ENCODE data around the gene MCCC2.
A peak's percentile ranks its signal among the peaks of the same experiment; 100 is the strongest.
"Not testable (repeated sequence)": the region's sequence is repeated elsewhere in the genome, so short reads cannot be mapped to it uniquely, and the experiment has no call there.

MCCC2 gene

DNA sequence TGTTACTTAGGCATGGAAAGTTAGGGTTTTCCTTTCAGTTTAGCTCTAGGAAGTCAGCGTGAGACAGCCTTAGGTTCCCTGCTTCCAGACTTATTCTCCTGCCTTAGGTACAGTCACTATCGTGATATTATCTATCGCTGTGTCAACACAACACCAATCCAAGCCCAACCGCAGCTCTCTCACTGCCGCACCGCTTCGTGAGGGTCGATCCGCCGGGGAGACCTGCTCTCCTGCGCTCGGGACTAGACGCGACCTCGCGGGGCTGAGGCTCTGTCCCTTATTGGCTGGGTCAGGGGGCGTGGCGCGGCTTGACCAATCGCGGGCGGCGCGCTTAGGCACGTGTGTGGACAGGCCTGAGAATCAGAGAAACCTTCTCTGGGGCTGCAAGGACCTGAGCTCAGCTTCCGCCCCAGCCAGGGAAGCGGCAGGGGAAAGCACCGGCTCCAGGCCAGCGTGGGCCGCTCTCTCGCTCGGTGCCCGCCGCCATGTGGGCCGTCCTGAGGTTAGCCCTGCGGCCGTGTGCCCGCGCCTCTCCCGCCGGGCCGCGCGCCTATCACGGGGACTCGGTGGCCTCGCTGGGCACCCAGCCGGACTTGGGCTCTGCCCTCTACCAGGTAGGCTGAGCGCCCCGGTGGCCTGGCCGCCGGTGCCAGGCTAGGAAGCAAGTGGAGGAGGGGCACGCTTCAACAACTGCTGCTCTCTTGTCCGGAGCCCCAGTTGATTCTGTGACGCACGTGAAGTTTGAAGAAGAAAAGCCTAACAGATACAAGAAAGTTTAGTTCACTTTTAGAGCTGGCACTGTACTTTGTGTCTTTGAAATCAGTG, at the start of gene MCCC2:
TSS of gene MCCC2 (plus strand) at position 400 of the 825 bp plus-strand sequence. CDS start at position 486, 86 bp downstream.
- peak; percentile 94 for DNase-seq (ENCODE audit: low read depth)

DNA sequence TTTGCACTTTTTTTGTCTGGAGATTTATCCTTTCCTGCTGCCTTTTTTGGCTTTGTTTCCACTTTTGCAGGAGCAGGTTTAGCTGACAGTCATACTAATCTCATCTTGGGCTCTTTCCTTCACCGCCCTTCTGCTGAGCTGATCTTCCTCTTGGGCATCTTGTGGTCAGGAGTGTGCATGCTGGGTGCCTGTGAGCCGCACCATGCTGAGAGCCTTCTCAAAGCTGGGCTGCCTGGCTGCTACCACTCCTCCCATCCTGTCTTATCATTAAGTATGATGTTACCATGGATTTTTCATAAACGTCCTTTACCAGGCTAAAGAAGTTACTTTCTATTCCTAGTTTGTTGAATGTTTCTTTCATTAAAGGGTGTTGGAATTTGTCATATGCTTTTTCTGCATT, 49.5 kb upstream of the MCCC2 start:
- peak; percentile 37 for DNase-seq (ENCODE audit: low read depth)

DNA sequence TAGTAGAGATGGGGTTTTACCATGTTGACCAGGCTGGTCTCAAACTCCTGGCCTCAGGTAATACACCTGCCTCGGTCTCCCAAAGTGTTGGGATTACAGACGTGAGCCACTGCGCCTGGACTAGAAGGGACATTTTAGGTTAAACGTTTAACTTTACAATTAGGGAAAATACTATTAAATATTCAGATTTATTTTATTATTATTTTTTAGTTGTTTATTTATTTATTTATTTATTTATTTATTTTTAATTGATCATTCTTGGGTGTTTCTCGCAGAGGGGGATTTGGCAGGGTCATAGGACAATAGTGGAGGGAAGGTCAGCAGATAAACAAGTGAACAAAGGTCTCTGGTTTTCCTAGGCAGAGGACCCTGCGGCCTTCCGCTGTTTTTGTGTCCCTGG, 36.3 kb upstream of the MCCC2 start:
- DNase-seq (ENCODE audit: low read depth) = not testable (repeated sequence)

DNA sequence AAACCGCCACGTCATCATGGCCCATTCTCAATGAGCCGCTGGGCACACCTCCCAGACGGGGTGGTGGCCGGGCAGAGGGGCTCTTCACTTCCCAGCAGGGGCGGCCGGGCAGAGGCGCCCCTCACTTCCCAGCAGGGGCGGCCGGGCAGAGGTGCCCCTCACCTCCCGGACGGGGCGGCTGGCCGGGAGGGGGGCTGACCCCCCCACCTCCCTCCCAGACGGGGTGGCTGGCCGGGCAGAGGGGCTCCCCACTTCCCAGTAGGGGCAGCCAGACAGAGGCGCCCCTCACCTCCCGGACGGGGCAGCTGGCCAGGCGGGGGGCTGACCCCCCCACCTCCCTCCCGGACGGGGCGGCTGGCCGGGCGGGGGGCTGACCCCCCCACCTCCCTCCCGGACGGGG, 35.6 kb upstream of the MCCC2 start:
- not testable (repeated sequence) for DNase-seq (ENCODE audit: low read depth)

DNA sequence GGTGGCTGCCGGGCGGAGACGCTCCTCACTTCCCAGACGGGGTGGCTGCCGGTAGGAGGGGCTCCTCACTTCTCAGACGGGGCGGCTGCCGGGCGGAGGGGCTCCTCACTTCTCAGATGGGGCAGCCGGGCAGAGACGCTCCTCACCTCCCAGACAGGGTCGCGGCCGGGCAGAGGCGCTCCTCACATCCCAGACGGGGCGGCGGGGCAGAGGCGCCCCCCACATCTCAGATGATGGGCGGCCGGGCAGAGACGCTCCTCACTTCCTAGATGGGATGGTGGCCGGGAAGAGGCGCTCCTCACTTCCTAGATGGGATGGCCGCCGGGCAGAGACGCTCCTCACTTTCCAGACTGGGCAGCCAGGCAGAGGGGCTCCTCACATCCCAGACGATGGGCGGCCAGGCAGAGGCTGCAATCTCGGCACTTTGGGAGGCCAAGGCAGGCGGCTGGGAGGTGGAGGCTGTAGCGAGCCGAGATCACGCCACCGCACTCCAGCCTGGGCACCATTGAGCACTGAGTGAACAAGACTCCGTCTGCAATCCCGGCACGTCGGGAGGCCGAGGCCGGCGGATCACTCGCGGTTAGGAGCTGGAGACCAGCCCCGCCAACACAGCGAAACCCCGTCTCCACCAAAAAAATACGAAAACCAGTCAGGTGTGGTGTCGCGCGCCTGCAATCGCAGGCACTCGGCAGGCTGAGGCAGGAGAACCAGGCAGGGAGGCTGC, 35.0 kb upstream of the MCCC2 start:
- DNase-seq (ENCODE audit: low read depth) = not testable (repeated sequence)

DNA sequence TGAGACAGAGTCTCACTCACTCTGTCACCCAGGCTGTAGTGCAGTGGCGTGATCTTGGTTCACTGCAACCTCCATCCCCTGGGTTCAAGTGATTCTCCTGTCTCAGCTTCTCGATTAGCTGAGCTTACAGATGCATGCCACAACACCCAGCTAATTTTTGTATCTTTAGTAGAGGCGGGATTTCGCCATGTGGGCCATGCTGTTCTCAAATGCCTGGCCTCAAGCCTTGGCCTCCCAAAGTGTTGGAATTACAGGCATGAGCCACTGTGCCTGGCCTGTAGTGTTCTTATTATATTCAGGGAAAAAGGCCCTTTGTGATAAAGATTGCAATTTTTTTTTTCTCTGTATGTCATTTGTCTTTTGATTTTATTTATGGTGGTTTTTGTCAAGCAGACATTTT, 24.0 kb upstream of the MCCC2 start:
- no peak for DNase-seq (ENCODE audit: low read depth)

DNA sequence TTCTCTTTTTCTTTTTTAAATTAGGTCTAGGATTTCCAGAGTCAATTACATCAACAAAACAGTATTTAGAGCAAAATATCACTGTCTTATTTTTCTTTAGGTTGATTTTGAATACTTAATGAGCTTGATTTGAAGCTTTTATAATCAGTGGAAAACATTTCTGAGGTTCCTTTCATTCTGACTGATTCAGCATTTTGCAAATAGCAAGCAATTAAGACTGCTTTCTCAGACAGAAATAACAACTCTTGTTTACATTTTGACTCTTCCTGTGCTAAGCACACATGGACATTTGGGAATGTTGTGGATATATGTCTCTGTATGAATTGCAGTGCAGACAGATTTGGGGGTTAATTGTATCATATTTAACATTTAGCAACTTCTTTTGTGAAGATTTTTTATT, 22.2 kb upstream of the MCCC2 start:
- DNase-seq (ENCODE audit: low read depth) = no peak

DNA sequence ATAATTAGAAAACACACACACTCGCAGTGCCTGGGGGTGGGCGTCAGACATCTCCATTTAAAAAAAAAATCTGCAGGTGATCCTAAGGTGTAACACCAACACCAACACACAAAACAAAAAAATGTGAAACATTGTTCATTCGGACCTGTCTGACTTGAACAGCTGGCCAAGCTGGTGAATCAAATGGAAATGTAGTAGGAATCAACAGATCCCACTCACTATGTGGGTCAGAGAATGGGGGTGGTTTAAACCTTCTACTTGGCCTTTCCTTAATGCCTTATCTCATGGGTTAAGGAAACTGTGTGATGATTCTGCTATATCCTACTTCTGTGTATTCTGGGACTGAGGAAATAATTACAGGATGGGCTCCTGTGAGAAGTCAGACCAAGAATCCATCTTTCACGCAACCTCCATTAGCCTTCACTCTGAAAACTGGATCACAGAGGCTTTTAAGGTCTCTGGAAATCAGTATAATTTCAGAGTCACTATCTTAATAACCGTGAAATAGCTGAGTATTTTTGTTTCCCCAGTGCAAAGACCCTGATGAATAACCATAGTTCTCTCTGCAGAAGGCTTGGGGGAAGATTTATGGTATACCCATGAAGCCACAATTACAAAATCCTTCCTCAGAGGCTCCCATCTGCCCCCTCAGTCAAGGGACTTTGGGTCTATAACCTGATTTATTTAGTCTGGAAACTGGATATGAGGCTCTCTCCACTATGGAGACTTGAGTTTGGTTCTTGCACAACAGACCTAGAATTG, 17.2 kb upstream of the MCCC2 start:
- no peak for DNase-seq (ENCODE audit: low read depth)

DNA sequence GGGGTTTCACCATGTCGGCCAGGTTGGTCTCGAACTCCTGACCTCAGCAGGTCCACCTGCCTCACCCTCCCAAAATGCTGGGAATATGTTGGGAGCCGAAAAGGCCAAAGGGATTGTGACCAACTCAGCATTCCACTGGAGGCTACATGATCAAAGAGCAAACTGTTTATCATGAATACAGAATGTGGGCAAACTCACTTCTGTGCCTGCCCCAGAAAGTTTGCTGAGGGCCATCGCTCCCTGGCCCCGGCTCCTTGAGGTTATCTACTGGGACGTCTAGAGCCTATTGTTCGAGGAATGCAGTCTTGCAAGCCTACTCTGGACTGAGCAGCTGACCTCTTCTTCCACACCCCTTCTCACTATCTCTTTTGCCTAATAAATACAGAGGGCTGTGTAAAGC, 15.3 kb upstream of the MCCC2 start:
- not testable (repeated sequence) for DNase-seq (ENCODE audit: low read depth)

DNA sequence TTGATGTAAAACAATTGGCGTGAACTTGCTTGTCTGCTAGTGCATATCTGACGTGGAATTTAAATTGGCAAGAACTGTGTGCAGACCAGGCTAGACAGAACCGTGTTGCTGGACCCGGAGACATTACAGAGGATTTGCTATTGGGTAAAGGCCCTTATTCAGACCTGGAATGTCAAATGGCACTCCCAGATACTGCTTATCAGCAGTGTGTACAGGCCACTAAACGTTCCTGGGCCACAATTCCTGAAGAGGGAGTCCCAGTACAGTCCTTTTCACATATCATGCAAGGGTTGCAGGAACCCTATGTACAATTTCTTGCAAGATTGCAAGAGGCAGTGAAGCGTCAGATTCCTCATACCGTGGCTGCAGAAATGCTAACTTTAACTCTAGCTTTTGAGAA, 13.5 kb upstream of the MCCC2 start:
- DNase-seq (ENCODE audit: low read depth) = no peak

DNA sequence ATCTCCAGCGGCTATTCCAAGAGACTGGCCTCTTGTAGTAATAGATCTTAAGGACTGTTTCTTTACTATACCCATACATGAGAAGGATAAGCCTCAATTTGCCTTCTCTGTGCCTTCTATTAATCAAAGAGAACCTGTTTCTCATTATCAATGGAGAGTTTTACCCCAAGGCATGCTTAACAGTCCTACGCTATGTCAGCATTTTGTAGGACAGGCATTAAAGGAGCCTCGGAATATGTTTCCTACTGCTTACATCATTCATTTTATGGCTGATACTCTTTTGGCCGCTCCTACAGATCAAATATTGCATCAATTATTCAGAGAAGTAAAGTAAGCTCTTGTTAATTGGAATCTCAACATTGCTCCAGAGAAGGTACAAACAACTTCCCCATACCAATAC, 11.6 kb upstream of the MCCC2 start:
- not testable (repeated sequence) for DNase-seq (ENCODE audit: low read depth)

DNA sequence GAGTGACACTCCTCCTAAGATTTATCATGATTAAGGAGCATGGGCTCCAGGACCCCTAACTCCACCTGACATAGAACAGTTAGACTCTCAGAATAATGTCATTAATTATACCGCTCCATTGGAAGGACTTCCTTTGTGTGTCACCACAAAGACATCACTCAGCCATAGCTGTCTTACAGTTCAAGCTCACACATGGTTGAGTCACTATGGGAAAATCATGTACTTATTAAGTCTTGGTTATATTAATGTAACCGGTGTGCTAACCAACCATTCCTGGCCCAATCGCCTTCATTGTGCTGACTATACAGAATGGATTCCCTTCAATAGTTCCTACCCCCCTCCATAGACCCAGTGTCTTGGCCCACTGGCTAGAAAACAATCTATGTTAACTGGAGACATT, 10.9 kb upstream of the MCCC2 start:
- no peak for DNase-seq (ENCODE audit: low read depth)

DNA sequence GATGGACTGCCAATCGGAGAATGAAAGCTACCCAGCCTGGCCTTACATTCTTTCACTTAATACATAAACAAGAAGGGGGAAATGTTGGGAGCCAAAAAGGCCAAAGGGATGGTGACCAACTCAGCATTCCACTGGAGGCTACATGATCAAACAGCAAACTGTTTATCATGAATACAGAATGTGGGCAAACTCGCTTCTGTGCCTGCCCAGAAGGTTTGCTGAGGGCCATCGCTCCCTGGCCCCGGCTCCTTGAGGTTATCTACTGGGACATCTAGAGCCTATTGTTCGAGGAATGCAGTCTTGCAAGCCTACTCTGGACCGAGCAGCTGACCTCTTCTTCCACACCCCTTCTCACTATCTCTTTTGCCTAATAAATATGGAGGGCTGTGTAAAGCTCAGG, 9.3 kb upstream of the MCCC2 start:
- DNase-seq (ENCODE audit: low read depth) = not testable (repeated sequence)

DNA sequence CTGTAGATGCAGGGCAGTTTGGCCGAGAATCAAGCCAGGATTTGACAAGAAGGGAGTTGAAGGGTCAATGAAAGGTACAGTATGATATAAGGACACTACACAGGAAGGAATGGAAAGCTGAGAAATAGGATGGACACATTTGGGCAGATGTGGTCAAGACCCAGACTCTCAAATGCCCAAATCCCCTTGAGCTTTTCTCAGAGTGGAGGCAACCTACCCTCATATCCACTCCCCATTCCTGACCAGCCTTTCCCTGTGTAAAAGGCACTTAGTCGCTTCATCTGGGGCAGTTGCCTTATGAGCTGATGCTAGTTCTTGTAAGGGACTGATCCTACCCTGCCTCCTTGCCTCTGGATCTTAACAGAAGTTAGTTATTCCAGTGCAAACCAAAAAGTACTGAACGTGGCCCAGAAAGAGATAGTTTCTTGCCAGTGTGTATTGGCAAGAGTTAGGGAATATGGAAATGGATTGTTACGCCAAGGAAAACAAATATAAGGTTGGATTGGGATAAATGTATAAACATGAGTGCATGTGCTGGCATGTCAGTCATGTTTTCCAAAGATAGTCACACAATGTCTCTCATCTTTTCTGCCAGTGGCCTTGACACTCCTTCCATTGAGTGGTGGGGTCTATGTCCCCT, 4.1 kb upstream of the MCCC2 start:
- no peak for DNase-seq (ENCODE audit: low read depth)

DNA sequence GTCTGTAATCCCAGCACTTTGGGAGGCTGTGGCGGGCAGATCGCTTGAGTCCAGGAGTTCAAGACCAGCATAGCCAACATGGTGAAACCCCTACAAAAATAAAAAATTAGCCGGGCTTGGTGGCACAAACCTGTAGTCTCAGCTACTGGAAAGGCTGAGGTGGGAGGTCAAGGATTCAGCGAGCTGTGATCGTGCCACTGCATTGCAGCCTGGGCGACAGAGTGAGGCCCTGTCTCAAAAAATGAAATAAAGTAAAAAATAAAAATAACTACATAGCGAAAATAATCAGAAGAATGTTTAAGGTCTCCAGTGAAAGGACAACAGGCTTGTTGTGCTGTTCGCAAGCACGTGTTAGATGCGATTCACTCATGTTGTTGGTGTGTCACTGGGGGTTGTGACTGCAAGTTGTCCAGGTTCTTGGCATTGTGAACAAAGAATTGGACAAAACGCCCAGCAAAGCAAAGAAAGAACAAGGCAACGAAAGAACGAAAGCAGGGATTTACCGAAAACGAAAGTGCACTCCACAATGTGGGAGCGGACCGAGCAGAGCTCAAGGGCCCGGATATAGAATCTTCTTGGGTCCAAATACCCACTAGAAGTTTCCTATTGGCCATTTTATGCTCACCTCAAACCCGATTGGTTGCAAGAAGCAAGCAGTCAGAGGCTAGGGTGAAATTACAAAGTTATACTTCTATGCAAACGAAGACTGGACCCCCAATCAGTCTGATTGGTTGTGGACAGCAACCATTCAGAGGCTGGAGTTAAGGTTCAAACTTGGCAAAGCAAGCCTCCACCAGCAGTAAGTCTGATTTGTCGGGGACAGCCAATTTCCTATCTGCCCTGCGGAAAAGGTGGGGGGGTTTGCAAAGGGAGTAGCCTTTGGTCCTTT, 844 bp upstream of the MCCC2 start:
- peak; percentile 82 for DNase-seq (ENCODE audit: low read depth)

DNA sequence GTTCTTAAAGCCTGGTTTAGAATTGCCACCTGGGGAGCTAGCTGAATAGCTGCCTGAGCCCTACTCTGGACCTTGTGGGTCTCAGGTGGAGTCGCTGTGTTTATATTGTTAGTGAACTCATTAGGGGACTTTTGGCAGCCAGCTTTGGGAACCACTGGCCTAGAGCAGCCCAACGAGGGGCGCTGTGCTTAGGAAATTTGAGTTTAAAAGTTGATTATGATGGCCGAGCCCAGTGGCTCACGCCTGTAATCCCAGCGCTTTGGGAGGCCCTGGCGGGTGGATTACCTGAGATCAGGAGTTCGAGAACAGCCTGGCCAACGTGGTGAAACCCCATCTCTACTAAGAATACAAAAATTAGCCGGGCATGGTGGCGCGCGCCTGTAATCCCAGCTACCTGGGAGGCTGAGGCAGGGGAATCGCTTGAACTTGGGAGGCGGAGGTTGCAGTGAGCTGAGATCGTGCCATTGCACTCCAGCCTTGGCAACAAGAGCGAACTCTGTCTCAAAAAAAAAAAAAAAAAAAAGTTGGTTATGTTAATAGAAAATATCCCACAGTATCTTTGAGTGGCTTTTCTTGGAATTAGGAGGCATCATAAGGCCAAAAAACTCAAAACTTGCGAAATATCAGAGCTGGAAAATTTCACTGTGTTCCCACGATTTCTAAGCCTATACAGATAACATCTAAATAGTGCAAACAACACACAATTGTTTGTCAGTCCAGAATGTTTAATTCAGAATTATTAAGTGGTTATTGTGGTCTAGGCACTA, 809 bp downstream of the MCCC2 start:
- peak; percentile 64 for DNase-seq (ENCODE audit: low read depth)

DNA sequence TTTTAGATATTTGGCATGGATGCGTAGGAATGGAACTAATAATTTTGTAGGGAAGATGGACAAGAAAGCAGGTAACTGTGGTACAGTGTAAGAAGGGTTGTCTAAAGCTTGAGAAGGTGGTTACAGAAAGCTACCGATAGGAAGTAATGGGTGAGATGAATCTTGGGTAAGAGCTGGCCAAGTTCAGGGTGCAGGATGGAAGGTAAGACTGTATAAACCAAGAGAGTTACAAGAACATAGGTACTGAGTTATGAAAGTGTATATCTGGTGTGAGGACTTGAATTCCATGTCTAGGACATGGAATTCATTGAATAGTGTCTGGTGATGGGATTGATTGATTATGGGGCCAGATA, 1.4 kb downstream of the MCCC2 start:
- no peak for DNase-seq (ENCODE audit: low read depth)

DNA sequence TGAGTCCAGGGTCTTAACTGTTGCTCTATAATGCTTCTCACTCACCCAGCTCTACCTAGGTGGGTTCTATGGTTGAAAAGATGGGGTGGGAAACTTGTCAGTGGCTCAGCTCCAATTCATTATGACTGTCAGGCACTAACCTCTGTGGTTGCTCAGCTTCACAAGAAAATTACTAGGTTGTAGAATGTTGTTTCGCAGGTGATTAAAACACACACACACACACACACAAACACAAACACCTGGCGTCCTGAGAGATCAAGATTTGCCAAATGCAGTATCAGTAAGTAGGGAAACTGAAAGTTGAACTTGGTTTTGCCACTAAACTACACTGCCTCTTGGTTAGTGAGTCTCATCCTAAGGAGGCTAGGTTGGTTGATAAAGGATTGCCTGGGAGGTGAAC, 2.8 kb downstream of the MCCC2 start:
- no peak for DNase-seq (ENCODE audit: low read depth)

DNA sequence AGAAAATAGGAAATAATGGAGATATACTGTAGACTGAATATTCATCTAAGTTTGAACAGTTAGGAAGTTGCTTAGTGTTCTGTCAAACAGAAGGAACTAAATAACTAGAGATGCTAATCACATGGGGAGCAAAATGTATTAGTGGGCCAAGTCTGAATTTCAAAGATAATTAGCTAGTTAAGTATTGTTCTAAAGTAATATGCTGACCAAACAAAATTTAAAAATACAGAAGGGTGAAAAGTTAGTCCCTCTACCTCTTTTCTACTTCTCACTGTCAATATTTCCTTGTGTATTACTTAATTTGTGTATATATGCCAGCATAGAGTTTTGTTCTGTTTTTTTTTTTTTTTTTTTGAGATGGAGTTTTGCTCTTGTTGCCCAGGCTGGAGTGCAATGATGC, 4.0 kb downstream of the MCCC2 start:
- DNase-seq (ENCODE audit: low read depth) = no peak

DNA sequence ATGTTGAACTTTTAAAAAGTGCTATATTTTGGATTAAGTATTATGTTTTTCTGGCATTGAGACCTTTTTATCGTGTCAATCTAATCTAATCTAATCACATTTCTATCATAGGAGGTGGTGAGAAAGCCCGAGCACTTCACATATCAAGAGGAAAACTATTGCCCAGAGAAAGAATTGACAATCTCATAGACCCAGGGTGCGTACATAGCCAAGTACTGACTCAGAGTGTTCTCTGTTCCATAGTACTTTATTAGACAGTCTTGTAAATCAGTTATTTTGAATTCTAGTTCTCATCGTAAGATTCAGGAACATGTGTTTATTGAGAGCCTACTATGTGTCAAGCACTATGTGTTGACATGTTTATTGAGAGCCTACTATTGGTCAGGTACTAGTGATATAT, 9.0 kb downstream of the MCCC2 start:
- DNase-seq (ENCODE audit: low read depth) = no peak

DNA sequence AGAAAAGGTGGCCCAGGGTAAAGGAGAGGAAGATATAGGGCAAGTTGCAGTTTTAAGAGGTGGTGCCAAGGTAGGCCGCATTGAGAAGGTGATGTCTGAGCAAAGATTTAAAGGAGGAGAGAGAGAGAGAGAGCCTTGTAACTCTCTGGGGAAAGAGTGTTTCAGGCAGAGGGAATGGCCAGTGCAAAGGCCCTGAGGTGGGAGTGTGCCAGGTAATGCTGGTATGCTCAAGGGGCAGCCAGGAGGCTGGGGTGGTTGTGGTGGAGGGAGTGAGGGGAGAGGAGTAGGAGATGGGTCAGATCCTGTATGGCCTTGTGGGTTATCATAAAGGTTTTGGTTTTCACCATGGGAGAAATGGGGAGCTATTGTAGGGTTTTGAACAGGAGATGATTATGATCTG, 9.9 kb downstream of the MCCC2 start:
- DNase-seq (ENCODE audit: low read depth) = no peak
